Activated CD4-positive, alpha-beta T cell treated with anti-CD3 and anti-CD28 coated beads for 36 hours (primary cell): Measurements from ENCODE around the gene NEURL2. TPM values are rescaled to one million over a fixed set of nuclear protein-coding genes. Genes with fewer than 3 reads are reported as not detected.

ENCODE experiments used
- total RNA-seq, 2 experiments: library from RNA; stranded (reverse); gene quantifications; one replicate each; pipeline ENCODE4 v1.2.3, GENCODE V29; 2021

Gene NEURL2
- total RNA-seq, 2 experiments from 2014 or later, result 1.2 to 1.9 TPM

Other genes with a start within 250 kb of the NEURL2 start
- not detected for gene WFDC11, start 221.0 kb downstream of the NEURL2 start, total RNA-seq
- not detected for gene WFDC13, start 189.2 kb downstream of the NEURL2 start, total RNA-seq
- not detected for gene WFDC10B, start 186.2 kb downstream of the NEURL2 start, total RNA-seq
- gene SPINT4, start 168.9 kb downstream of the NEURL2 start, total RNA-seq, result not detected
- not detected for gene WFDC3, start 99.3 kb downstream of the NEURL2 start, total RNA-seq
- gene DNTTIP1, start 99.3 kb downstream of the NEURL2 start, total RNA-seq, result 10 to 100 TPM; 25.0 to 25.2 TPM
- gene UBE2C, start 78.6 kb downstream of the NEURL2 start, total RNA-seq, result 100 to 1,000 TPM; 175 to 230 TPM
- gene TNNC2, start 63.9 kb downstream of the NEURL2 start, total RNA-seq, result not detected
- gene SNX21, start 57.4 kb downstream of the NEURL2 start, total RNA-seq, result 1 to 10 TPM; 1.2 to 1.4 TPM
- gene ACOT8, start 33.8 kb downstream of the NEURL2 start, total RNA-seq, result 10 to 100 TPM; 21.9 to 22.6 TPM
- gene ZSWIM3, start 33.6 kb downstream of the NEURL2 start, total RNA-seq, result 1 to 10 TPM; 4.2 to 4.8 TPM
- 10 to 100 TPM in 1 of 2 experiments, 1 to 10 TPM in 1; 9.4 to 10.7 TPM for gene ZSWIM1, start 10.0 kb downstream of the NEURL2 start, total RNA-seq
- 1 to 10 TPM in 1 of 2 experiments, under 1 TPM in 1; 0.66 to 1.0 TPM for gene SPATA25, start 3.6 kb downstream of the NEURL2 start, total RNA-seq
- 10 to 100 TPM; 36.4 to 45.6 TPM for gene CTSA, start 127 bp upstream of the NEURL2 start, total RNA-seq
- gene PLTP, start 20.9 kb upstream of the NEURL2 start, total RNA-seq, result 1 to 10 TPM; 5.6 to 7.0 TPM
- 10 to 100 TPM; 24.0 to 27.4 TPM for gene PCIF1, start 43.5 kb upstream of the NEURL2 start, total RNA-seq
- 10 to 100 TPM; 27.4 to 28.9 TPM for gene ZNF335, start 81.0 kb upstream of the NEURL2 start, total RNA-seq
- not detected for gene MMP9, start 117.7 kb upstream of the NEURL2 start, total RNA-seq
- gene SLC12A5, start 138.0 kb upstream of the NEURL2 start, total RNA-seq, result under 1 TPM; 0.49 to 0.73 TPM
- gene NCOA5, start 198.8 kb upstream of the NEURL2 start, total RNA-seq, result 10 to 100 TPM; 17.9 to 18.8 TPM
- 1 to 10 TPM; 4.0 to 5.1 TPM for gene CD40, start 227.1 kb upstream of the NEURL2 start, total RNA-seq